ENCODE data around the gene BLOC1S6. TPM values are rescaled to one million over a fixed set of nuclear protein-coding genes. Genes with fewer than 3 reads are reported as not detected.

Gene BLOC1S6
- total RNA-seq, 1 donor from 2014 or later = 37.1 TPM

- intact Hi-C loops (cut with micrococcal nuclease) = loop anchor here (1.0 kb wide), 4 partner anchors 49 to 186 kb away; partner anchors contain the start of gene SLC30A4
Measured at GRCh38 chr15:45587863-45588170, 638 bp downstream of the BLOC1S6 start.

GRCh38 chr15:45588219-45588875 lies 1.2 kb downstream of the BLOC1S6 start:
- intact Hi-C loops (cut with micrococcal nuclease) = no loop called here

DNA sequence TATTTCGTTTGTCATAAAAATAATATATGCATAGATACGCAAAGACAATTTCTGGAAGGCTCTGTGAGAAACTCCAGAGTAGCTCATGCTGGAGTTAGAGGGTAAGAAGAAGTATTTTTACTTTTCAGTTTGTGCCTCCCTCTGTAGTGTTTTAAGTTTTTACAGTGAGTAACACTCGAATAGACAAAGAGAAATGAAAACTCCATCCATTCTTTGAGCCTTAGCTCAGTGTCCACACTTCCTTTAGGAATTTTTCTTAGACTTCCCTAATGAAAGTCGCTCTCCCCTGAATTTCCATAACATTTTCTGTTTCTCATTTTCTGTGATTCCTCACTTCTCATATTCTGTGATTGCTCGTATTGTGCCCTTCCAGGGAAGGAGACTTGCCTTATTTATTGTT lies 2.1 kb downstream of the BLOC1S6 start:
- intact Hi-C loops (cut with micrococcal nuclease) = no loop called here

GRCh38 chr15:45594319-45594718 lies 7.1 kb downstream of the BLOC1S6 start:
- intact Hi-C loops (cut with micrococcal nuclease) = no loop called here

DNA sequence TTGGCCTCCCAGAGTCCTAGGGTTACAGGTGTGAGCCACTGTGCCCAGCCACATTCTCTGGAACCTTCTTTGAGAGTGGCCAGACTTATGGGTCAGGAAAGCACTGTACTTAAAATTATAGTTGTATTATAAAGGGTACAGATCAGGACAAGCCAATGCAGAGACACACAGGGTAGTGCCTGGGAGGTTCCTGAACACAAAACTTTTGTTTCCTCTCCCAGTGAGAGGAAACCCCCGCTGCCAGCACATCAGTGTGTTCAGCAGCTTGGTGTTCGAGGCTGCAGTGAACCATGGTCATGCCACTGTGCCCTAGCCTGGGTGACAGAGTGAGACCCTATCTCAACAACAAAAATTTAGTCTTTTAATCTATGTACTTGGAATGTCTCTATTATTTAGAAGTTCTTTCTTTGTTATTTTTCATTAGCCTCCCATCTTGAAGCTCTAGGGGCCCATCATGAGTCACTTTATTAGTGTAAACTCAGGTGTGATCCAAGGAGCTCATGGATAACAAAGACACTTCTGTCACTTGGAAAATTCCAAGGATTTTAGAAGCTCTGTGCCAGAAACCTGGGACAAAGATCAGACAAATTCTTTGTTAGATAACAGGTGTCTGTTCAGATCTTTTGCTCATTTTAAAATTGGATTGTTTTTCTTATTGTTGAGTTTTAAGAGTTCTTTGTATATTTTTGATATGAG lies 7.8 kb downstream of the BLOC1S6 start:
- intact Hi-C loops (cut with micrococcal nuclease) = no loop called here

- intact Hi-C loops (cut with micrococcal nuclease) = no loop called here
Measured at GRCh38 chr15:45603881-45604280, 16.7 kb downstream of the BLOC1S6 start.

GRCh38 chr15:45604326-45604725 lies 17.1 kb downstream of the BLOC1S6 start:
- intact Hi-C loops (cut with micrococcal nuclease) = no loop called here

GRCh38 chr15:45606413-45606812 lies 19.2 kb downstream of the BLOC1S6 start:
- intact Hi-C loops (cut with micrococcal nuclease) = no loop called here

DNA sequence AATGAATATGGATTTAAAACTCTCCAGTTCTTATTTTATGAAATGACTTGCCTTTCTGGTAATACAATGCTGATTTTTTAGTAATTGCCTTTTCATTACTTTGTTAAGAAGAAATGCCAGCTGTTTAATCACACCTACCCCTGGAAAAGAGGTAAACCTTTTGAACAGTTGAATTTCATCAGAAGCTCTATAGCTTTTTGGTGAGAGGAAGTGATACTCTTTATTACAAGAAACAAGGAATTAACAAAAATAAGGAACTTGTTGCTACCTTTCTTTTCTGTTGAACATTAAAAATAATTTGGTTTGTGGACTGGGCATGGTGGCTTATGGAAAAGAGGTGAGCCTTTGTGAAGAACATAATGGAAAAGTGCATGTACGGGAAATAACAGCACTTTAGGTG lies 19.7 kb downstream of the BLOC1S6 start:
- intact Hi-C loops (cut with micrococcal nuclease) = no loop called here

DNA sequence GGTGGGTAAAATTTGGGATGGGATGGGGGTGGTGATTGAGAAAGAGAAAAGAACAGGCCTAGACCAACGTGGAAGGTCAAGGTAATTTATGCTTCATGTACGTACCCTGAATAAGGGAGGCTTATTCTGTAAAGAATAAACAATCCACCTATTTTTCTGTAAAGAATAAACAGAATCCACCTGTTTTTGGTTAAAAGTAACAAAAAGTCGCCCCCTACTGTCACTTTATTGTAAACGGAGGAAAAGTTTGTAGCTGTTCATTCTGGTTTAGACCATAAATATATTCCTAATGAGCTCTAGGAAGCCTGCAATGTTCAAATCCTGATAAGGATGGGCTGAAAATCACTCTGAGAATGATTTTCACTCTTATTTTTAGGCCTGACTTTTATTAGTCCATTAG lies 24.1 kb downstream of the BLOC1S6 start:
- intact Hi-C loops (cut with micrococcal nuclease) = no loop called here

DNA sequence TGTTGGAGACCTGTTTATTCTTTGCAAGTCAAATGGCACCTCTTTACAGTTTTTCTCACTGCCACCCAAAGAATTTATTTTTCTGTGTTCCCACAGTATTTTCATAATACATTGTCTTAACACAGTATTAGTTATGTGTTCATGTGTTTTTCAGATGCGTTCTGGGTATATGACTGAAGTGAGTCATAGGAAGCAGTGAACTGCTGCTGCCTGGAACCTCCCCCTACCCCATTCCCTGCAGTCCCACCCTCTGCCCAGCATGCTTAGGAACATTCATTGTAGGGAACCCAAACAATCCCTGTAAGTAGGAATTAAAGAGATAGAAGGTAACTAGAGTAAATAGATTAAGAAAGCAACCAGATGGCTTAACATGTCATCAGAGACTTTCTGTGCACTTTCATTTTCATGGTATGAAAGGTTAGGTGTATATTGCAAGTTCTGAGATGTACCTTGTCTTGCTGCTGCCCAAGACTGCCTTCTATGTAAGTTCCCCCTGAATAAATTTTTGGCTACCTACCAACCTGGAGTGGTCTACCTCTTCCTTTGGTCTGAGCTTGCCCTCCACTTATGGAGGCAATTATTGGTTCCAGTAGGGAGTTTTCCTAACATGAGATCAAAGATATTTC lies 25.7 kb downstream of the BLOC1S6 start:
- intact Hi-C loops (cut with micrococcal nuclease) = no loop called here

DNA sequence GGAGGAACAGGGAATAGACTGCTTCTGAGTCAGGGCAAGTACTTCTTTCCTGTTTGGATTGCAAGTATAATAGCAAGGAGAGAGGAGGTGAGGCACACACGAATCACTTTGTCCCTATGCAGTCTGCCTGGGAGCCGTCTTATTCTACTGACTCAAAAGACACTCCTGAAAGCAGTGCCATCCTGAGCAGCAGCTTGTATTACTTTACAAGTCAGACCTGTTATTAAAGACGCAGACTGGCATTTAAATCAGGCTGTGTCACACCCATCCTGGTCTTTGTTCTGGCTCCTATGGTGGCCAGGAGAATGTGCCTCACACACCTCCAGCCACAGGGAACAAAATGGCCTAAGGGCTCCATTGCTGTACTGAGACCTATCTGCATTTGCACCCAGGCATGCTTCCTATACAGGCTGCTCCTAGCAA lies 29.7 kb downstream of the BLOC1S6 start:
- intact Hi-C loops (cut with micrococcal nuclease) = no loop called here

GRCh38 chr15:45618813-45619212 lies 31.6 kb downstream of the BLOC1S6 start:
- intact Hi-C loops (cut with micrococcal nuclease) = no loop called here

GRCh38 chr15:45628136-45628535 lies 41.0 kb downstream of the BLOC1S6 start:
- intact Hi-C loops (cut with micrococcal nuclease) = no loop called here

GRCh38 chr15:45630917-45631691 lies 43.9 kb downstream of the BLOC1S6 start:
- intact Hi-C loops (cut with micrococcal nuclease) = loop anchor here (10.0 kb wide), 1 partner anchor 426 kb away; no protein-coding TSS in a partner anchor

DNA sequence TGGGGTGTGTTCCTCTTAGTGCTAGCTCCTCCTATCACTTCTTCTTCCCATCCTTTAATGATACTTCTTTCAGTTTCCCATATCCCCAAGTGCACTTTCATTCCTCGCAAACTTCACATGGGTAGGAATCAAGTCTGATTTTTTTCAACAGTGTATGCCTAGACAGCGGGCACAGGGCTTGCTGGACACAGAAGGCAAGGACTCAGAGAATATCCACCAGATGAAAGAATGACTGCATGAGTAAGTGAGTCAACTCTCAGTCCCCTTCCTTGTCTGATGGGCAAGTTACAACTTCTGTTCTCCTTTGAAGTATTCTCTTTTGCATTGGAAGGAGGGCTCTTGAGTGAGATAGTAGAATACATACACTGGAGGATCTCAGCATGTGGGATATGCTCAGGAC lies 44.6 kb downstream of the BLOC1S6 start:
- intact Hi-C loops (cut with micrococcal nuclease) = loop anchor here (10.0 kb wide), 1 partner anchor 427 kb away; no protein-coding TSS in a partner anchor

- intact Hi-C loops (cut with micrococcal nuclease) = loop anchor here (10.0 kb wide), 1 partner anchor 430 kb away; no protein-coding TSS in a partner anchor
Measured at GRCh38 chr15:45634432-45635190, 47.4 kb downstream of the BLOC1S6 start, which contains the start of gene SQOR. SQOR (plus strand) TSS chr15:45635029; CDS start chr15:45658924, 23,895 bp downstream.

GRCh38 chr15:45635191-45635638 lies 48.0 kb downstream of the BLOC1S6 start:
- intact Hi-C loops (cut with micrococcal nuclease) = loop anchor here (10.0 kb wide), 1 partner anchor 430 kb away; no protein-coding TSS in a partner anchor

- intact Hi-C loops (cut with micrococcal nuclease) = loop anchor here (10.0 kb wide), 1 partner anchor 431 kb away; no protein-coding TSS in a partner anchor
Measured at GRCh38 chr15:45635763-45636292, 48.6 kb downstream of the BLOC1S6 start.

GRCh38 chr15:45637141-45637540 lies 50.0 kb downstream of the BLOC1S6 start:
- intact Hi-C loops (cut with micrococcal nuclease) = loop anchor here (1.0 to 10.0 kb wide), 2 partner anchors 50 to 432 kb away; partner anchors contain the start of gene BLOC1S6

All from T-helper 2 cell treated with Interferon-gamma antibody and Interleukin-4, amounts not matched to agents 100 ng/mL and 5 ng/mL, for 36 hours (primary cell).